Glutamatergic neuron (in vitro differentiated cells): ENCODE measurements around the gene MED20. TPM values are rescaled to one million over a fixed set of nuclear protein-coding genes. Genes with fewer than 3 reads are reported as not detected.
A peak's percentile ranks its signal among the peaks of the same experiment; 100 is the strongest.

Experiments used
- DNase-seq: peaks from one replicate; pipeline ENCODE4 v3.0.0; 2022
- H3K27ac Mint-ChIP-seq: one replicate; pipeline ENCODE4 v1.8.0; 2020; ENCODE audit warnings: mild to moderate bottlenecking, mixed read lengths, inconsistent platforms; ENCODE audit not compliant: unreplicated experiment
- H3K27me3 Mint-ChIP-seq: one replicate; pipeline ENCODE4 v1.8.0; 2020; ENCODE audit warnings: mild to moderate bottlenecking, moderate library complexity, mixed read lengths, inconsistent platforms; ENCODE audit not compliant: unreplicated experiment
- H3K36me3 Mint-ChIP-seq: one replicate; pipeline ENCODE4 v1.8.0; 2020; ENCODE audit warnings: mild to moderate bottlenecking, mixed read lengths, inconsistent platforms; ENCODE audit not compliant: unreplicated experiment
- H3K4me1 Mint-ChIP-seq: one replicate; pipeline ENCODE4 v1.8.0; 2020; ENCODE audit warnings: mild to moderate bottlenecking, low read depth, mixed read lengths, inconsistent platforms; ENCODE audit not compliant: unreplicated experiment
- H3K4me3 Mint-ChIP-seq: one replicate; pipeline ENCODE4 v1.8.0; 2020; ENCODE audit warnings: mild to moderate bottlenecking, mixed read lengths, inconsistent platforms; ENCODE audit not compliant: unreplicated experiment
- H3K9me3 Mint-ChIP-seq: one replicate; pipeline ENCODE4 v1.8.0; 2020; ENCODE audit warnings: mild to moderate bottlenecking, moderate library complexity, mixed read lengths, inconsistent platforms; ENCODE audit not compliant: unreplicated experiment
- CTCF ChIP-seq: fragments of 200-600 bp; sonication (generic); IDR thresholded peaks from one replicate; pipeline ENCODE4 v1.5.0; 2021; ENCODE audit not compliant: partially characterized antibody, unreplicated experiment
- total RNA-seq: library from RNA; stranded (reverse); fragmentation: NEBNext Ultra II Directional; extraction: Animal tissue kit (Norgen Biotek cat#: 25700); gene quantifications from one replicate; pipeline ENCODE4 v1.2.1, GENCODE V29; 2021; ENCODE audit not compliant: unreplicated experiment

Gene MED20
- total RNA-seq, 1 donor from 2014 or later: 30.9 TPM

DNA sequence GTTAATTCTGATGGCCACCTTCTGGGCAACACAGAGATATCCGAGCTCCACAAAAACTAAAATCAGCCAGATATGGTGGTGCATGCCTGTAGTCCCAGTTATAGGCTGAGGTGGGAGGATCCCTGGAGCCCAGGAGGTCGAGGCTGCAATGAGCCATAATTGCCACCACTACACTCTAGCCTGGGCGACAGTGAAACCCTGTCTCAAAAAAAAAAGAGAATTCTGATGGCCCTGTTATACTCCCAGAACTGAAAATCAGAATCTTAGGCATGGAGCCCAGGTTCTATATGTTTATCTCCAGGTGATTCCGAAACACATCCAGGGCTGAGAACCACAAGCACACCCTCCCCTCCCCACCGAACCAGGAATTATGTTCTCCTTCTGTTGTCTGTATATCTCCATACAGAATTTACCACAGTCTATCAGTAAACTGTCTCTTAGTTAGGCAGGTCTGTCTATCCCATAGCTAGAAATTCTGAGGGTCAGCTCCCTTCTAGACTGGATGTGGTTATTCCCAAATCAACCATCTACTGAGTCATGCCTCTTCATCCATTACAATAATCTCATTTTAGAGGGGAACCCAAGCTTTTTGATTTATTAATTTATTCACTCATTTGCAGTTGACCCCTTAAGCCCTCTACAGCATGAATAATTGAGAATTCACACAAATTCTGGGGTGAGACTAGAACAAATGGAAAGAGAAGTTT, 45.4 kb upstream of the MED20 start:
- Mint-ChIP-seq H3K36me3 (no peaks in the 10 kb centered on the region), H3K27ac (no peak overlapping the region), H3K27me3 (no peaks in the 10 kb centered on the region), H3K4me3 (no peak overlapping the region), H3K4me1 (peaks cover 15% of the 10 kb centered on the region), H3K9me3 (peaks cover 12% of the 10 kb centered on the region)
- DNase-seq: no peak
- no peak for TF ChIP-seq CTCF

GRCh38 chr6:41965429-41966213, 44.7 kb upstream of the MED20 start:
- peaks cover 15% of the 10 kb centered on the region for H3K4me1 Mint-ChIP-seq
- no peak for TF ChIP-seq CTCF
- peaks cover 10% of the 10 kb centered on the region for H3K9me3 Mint-ChIP-seq
- H3K27me3 Mint-ChIP-seq: no peaks in the 10 kb centered on the region
- DNase-seq: no peak
- peak overlapping the region; percentile 22 for H3K4me3 Mint-ChIP-seq
- no peak overlapping the region for H3K27ac Mint-ChIP-seq
- no peaks in the 10 kb centered on the region for H3K36me3 Mint-ChIP-seq

- TF ChIP-seq CTCF: no peak
- no peaks in the 10 kb centered on the region for H3K36me3 Mint-ChIP-seq
Observed at GRCh38 chr6:41964201-41964887, 43.4 kb upstream of the MED20 start.

DNA sequence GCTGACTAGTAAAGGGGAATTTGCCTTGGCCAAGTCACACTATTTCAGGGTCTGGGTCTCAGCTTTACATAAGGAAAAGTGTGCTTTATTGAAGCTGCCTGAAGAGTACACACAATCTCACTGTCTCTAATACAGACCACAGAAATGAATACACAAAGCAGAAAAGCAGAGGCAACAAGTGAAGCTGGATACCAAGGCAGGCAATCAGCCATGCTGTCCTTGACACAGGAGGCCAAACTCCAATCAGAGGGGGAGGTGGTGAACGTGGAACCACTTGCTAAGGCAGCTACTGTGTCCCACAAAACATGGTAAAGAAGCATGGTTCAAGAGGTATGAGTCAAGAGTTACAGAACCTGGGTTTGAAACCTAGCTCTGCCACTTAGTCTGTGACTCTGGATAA, 42.4 kb upstream of the MED20 start:
- DNase-seq: no peak
- no peaks in the 10 kb centered on the region for H3K36me3 Mint-ChIP-seq
- no peak overlapping the region for H3K4me3 Mint-ChIP-seq
- H3K9me3 Mint-ChIP-seq: peaks cover 11% of the 10 kb centered on the region
- peaks cover 15% of the 10 kb centered on the region for H3K4me1 Mint-ChIP-seq
- TF ChIP-seq CTCF: no peak
- H3K27me3 Mint-ChIP-seq: no peaks in the 10 kb centered on the region
- H3K27ac Mint-ChIP-seq: no peak overlapping the region

More at GRCh38 chr6:41964201-41964887, 43.4 kb upstream of the MED20 start:
- peaks cover 9% of the 10 kb centered on the region for H3K9me3 Mint-ChIP-seq
- peaks cover 15% of the 10 kb centered on the region for H3K4me1 Mint-ChIP-seq
- no peaks in the 10 kb centered on the region for H3K27me3 Mint-ChIP-seq
- H3K27ac Mint-ChIP-seq: peak overlapping the region; percentile 26
- DNase-seq: no peak
- H3K4me3 Mint-ChIP-seq: no peak overlapping the region
